ENCODE results near the gene PSKH1.
"Not testable (repeated sequence)": the region's sequence is repeated elsewhere in the genome, so short reads cannot be mapped to it uniquely, and the experiment has no call there.

PSKH1 gene

GRCh38 chr16:67892375-67892774 is 679 bp upstream of the PSKH1 start:
- DNase-seq = no peak

GRCh38 chr16:67893743-67894399 is 817 bp downstream of the PSKH1 start:
- no peak for DNase-seq

- no peak for DNase-seq
Observed at GRCh38 chr16:67897231-67897630, 4.2 kb downstream of the PSKH1 start.

GRCh38 chr16:67901734-67902133 is 8.7 kb downstream of the PSKH1 start:
- no peak for DNase-seq

- DNase-seq = no peak
Observed at GRCh38 chr16:67902831-67903230, 9.8 kb downstream of the PSKH1 start.

GRCh38 chr16:67907397-67908180 is 14.5 kb downstream of the PSKH1 start:
- no peak for DNase-seq

GRCh38 chr16:67909056-67909742 is 16.1 kb downstream of the PSKH1 start:
- DNase-seq = no peak

GRCh38 chr16:67910158-67910557 is 17.1 kb downstream of the PSKH1 start:
- DNase-seq = no peak

- no peak for DNase-seq
Observed at GRCh38 chr16:67914758-67915495, 21.9 kb downstream of the PSKH1 start.

GRCh38 chr16:67915496-67915769 is 22.4 kb downstream of the PSKH1 start:
- not testable (repeated sequence) for DNase-seq

- DNase-seq = no peak
Observed at GRCh38 chr16:67915831-67916723, 23.0 kb downstream of the PSKH1 start.

GRCh38 chr16:67917140-67917851 is 24.2 kb downstream of the PSKH1 start:
- DNase-seq = no peak

GRCh38 chr16:67917852-67918236 is 24.8 kb downstream of the PSKH1 start:
- no peak for DNase-seq

- DNase-seq = no peak
Observed at GRCh38 chr16:67919622-67920221, 26.7 kb downstream of the PSKH1 start.

- no peak for DNase-seq
Observed at GRCh38 chr16:67922221-67922620, 29.2 kb downstream of the PSKH1 start.

GRCh38 chr16:67922740-67923139 is 29.7 kb downstream of the PSKH1 start:
- DNase-seq = no peak

- no peak for DNase-seq
Observed at GRCh38 chr16:67923414-67924116, 30.5 kb downstream of the PSKH1 start.

GRCh38 chr16:67924140-67924906 is 31.3 kb downstream of the PSKH1 start:
- no peak for DNase-seq

- DNase-seq = no peak
Observed at GRCh38 chr16:67926181-67926750, 33.2 kb downstream of the PSKH1 start.

Data from CD4-positive, alpha-beta T cell treated with Interleukin-12 subunit alpha and Interleukin-12 subunit beta, for 1 hour (primary cell).